ENCODE measurements around the gene TRIM2.

Gene TRIM2

DNA sequence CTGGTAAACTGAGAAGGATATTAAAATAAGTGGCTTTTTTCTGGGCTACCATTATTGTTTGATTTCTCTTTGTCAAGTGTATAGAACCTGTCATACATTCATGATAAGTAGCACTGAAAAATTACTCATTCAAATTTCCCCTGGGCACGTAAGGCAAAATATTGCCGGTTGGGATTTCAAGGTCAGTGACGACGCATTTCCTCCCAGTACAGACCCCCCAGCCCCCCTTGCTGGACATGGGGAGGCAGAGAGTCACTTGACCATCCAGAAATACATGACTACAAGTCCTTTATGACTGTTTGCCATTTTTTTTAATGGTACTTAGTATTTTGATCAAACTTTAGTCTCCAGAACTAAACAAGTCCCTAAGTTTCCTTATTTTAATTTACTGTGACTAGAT lies 133.4 kb downstream of the TRIM2 start:
- Mint-ChIP-seq H3K27me3 (peaks cover 2% of the 10 kb centered on the region), H3K9me3 (no peaks in the 10 kb centered on the region), H3K36me3 (no peaks in the 10 kb centered on the region), H3K4me1 (no peaks in the 10 kb centered on the region), H3K27ac (no peak overlapping the region), H3K4me3 (no peak overlapping the region)

DNA sequence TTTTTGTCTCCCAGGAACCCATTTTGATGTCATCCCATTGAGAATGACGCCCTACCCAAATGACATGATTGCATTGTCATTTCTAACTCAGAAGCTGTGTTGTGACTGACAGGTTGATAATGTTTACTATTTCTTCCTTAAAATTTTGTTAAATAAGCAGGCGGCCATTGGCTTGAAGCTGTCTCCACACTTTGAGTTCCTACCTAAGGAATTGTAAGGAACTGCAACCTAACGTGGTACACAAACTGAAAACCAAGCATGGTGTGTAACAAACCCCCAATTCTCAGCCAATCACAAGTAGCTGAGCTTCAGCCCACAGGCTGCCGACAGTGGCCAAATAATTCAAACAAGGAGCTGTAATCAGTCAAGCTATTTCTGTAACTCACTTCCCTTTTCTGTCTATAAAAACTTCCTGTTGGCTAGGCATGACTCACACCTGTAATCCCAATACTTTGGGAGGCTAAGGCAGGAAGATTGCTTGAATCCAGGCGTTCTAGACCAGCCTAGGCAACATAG lies 137.4 kb downstream of the TRIM2 start:
- H3K27ac Mint-ChIP-seq = no peak overlapping the region
- no peaks in the 10 kb centered on the region for H3K36me3 Mint-ChIP-seq
- H3K4me3 Mint-ChIP-seq = no peak overlapping the region
- H3K27me3 Mint-ChIP-seq = peaks cover 2% of the 10 kb centered on the region
- no peaks in the 10 kb centered on the region for H3K9me3 Mint-ChIP-seq
- H3K4me1 Mint-ChIP-seq = peaks cover 12% of the 10 kb centered on the region

- Mint-ChIP-seq H3K36me3 (no peaks in the 10 kb centered on the region), H3K27me3 (peaks cover 2% of the 10 kb centered on the region), H3K4me3 (peak overlapping the region; percentile 72), H3K4me1 (peaks cover 25% of the 10 kb centered on the region), H3K27ac (peak overlapping the region; percentile 15), H3K9me3 (no peaks in the 10 kb centered on the region)
Observed at GRCh38 chr4:153342751-153343552, 138.7 kb downstream of the TRIM2 start.

GRCh38 chr4:153344131-153345011 lies 140.1 kb downstream of the TRIM2 start, which contains the start of gene MND1:
Gene MND1 (plus strand): TSS chr4:153344688. CDS start chr4:153344738, 50 bp downstream.
- Mint-ChIP-seq H3K9me3 (no peaks in the 10 kb centered on the region), H3K4me3 (peak within 1 kb of the TSS; percentile 93), H3K27me3 (peaks cover 2% of the 10 kb centered on the region), H3K36me3 (no peaks in the 10 kb centered on the region), H3K27ac (peak within 1 kb of the TSS; percentile 93), H3K4me1 (peaks cover 31% of the 10 kb centered on the region)

DNA sequence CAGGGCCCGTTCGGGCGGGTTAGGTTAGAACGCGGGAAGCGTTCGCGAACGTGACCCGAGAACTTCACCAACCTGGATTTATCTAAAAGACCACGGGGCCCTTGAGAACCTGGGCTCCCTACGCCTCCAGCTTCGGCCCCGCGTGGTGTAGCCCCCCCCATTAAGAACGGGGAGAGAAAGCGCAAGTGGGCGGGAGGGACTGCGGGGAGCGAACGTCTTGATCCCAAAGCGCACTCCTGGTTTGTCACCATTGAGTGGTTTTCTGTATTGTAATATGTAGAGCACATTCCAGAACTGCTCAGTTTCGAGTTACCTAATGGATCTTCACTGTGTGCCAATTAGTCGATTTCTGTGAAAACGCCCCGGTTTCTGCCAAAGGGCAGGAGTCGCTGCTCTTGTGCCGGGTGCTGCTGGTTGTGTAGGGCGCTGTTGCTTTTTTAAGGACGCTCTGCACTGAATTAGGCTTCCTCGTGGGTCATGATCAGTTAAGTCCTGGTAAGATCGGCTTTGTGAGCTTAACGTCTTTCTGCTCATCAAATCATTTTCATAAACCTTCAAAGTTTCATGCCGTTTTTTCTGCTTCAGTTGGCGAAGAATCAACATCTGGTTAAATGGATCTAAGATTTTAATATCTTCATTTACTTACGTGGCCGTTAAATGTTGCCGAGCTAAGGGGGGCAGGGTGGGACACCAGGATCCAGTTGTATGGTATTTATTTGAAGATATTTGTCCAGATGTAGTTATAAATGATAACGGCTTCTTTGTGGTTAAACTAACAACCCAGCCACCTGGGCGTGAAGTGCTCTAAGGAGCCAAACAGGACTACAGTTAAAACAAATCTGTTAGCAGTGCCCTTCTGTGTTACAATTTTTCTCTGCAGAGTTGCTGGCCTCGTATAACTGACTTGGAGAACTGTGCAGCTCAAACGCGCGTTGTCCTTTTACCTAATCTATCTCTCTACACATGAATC lies 141.1 kb downstream of the TRIM2 start:
- peak overlapping the region; percentile 93 for H3K27ac Mint-ChIP-seq
- H3K4me3 Mint-ChIP-seq = peak overlapping the region; percentile 93
- no peaks in the 10 kb centered on the region for H3K9me3 Mint-ChIP-seq
- no peaks in the 10 kb centered on the region for H3K36me3 Mint-ChIP-seq
- H3K27me3 Mint-ChIP-seq = peaks cover 2% of the 10 kb centered on the region
- peaks cover 37% of the 10 kb centered on the region for H3K4me1 Mint-ChIP-seq

GRCh38 chr4:153346031-153346430 lies 141.8 kb downstream of the TRIM2 start:
- Mint-ChIP-seq H3K4me1 (peaks cover 38% of the 10 kb centered on the region), H3K36me3 (no peaks in the 10 kb centered on the region), H3K9me3 (no peaks in the 10 kb centered on the region), H3K27ac (no peak overlapping the region), H3K27me3 (peaks cover 2% of the 10 kb centered on the region), H3K4me3 (peak overlapping the region; percentile 93)

DNA sequence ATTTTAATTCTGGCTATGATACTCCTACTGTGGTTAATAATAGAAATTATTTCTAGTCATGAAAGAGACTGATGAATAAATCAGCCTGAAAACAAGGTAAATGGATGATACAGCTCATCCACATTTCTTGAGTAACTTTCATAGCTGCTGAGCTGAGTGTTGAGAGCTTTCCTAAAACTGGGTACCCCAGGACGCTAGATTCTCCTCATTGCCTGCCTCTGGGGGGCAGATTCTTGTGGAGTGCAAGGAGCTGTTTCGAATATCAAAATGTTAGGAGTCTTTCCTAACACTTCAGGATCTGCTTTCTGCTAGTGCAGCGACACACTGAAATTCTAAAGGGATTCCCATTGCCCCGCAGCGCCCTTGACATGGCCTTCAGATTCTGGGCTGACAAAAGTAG lies 142.3 kb downstream of the TRIM2 start:
- no peaks in the 10 kb centered on the region for H3K9me3 Mint-ChIP-seq
- no peaks in the 10 kb centered on the region for H3K36me3 Mint-ChIP-seq
- no peak overlapping the region for H3K4me3 Mint-ChIP-seq

GRCh38 chr4:153347117-153347516 lies 142.9 kb downstream of the TRIM2 start:
- H3K9me3 Mint-ChIP-seq = no peaks in the 10 kb centered on the region
- H3K4me1 Mint-ChIP-seq = peaks cover 38% of the 10 kb centered on the region
- no peak overlapping the region for H3K27ac Mint-ChIP-seq
- no peaks in the 10 kb centered on the region for H3K36me3 Mint-ChIP-seq
- no peak overlapping the region for H3K4me3 Mint-ChIP-seq
- peaks cover 2% of the 10 kb centered on the region for H3K27me3 Mint-ChIP-seq

More for the DNA sequence above, 142.3 kb downstream of the TRIM2 start:
- Mint-ChIP-seq H3K27me3 (peaks cover 2% of the 10 kb centered on the region), H3K27ac (no peak overlapping the region), H3K4me1 (peaks cover 38% of the 10 kb centered on the region)

- Mint-ChIP-seq H3K27ac (no peak overlapping the region), H3K27me3 (no peaks in the 10 kb centered on the region)
Observed at GRCh38 chr4:153348006-153348405, 143.8 kb downstream of the TRIM2 start.

GRCh38 chr4:153349206-153349805 lies 145.1 kb downstream of the TRIM2 start:
- no peaks in the 10 kb centered on the region for H3K36me3 Mint-ChIP-seq
- peak overlapping the region; percentile 4 for H3K27ac Mint-ChIP-seq
- peaks cover 38% of the 10 kb centered on the region for H3K4me1 Mint-ChIP-seq
- H3K9me3 Mint-ChIP-seq = no peaks in the 10 kb centered on the region
- H3K27me3 Mint-ChIP-seq = no peaks in the 10 kb centered on the region
- no peak overlapping the region for H3K4me3 Mint-ChIP-seq

More at GRCh38 chr4:153348006-153348405, 143.8 kb downstream of the TRIM2 start:
- peaks cover 38% of the 10 kb centered on the region for H3K4me1 Mint-ChIP-seq
- no peak overlapping the region for H3K4me3 Mint-ChIP-seq
- no peaks in the 10 kb centered on the region for H3K9me3 Mint-ChIP-seq
- no peaks in the 10 kb centered on the region for H3K36me3 Mint-ChIP-seq

GRCh38 chr4:153362184-153362583 lies 157.9 kb downstream of the TRIM2 start:
- H3K9me3 Mint-ChIP-seq = no peaks in the 10 kb centered on the region
- no peak overlapping the region for H3K27ac Mint-ChIP-seq

DNA sequence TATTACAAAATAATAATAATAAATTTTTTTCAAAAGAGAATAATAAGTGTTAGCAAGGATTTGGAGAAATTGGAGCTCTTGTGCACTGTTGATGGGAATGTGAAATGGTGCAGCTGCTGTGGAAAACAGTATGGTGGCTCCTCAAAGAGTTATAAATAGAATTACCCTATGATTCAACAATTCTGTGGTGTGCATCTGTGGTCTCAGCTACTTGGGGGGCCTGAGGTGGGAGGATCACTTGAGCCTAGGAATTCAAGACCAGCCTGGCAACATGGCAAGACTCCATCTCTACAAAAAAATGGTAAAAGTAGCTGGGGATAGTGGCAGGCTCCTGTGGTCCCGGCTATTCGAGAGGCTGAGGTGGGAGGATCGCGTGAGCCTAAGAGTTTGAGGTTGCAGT lies 159.8 kb downstream of the TRIM2 start:
- H3K27me3 Mint-ChIP-seq = no peaks in the 10 kb centered on the region
- peaks cover 6% of the 10 kb centered on the region for H3K36me3 Mint-ChIP-seq
- H3K4me3 Mint-ChIP-seq = no peak overlapping the region
- peaks cover 20% of the 10 kb centered on the region for H3K4me1 Mint-ChIP-seq
- H3K27ac Mint-ChIP-seq = no peak overlapping the region
- H3K9me3 Mint-ChIP-seq = no peaks in the 10 kb centered on the region

More at GRCh38 chr4:153362184-153362583, 157.9 kb downstream of the TRIM2 start:
- Mint-ChIP-seq H3K4me3 (no peak overlapping the region), H3K27me3 (no peaks in the 10 kb centered on the region), H3K4me1 (peaks cover 9% of the 10 kb centered on the region), H3K36me3 (peaks cover 4% of the 10 kb centered on the region)

GRCh38 chr4:153365003-153365402 lies 160.8 kb downstream of the TRIM2 start:
- Mint-ChIP-seq H3K36me3 (peaks cover 6% of the 10 kb centered on the region), H3K4me3 (no peak overlapping the region), H3K27ac (no peak overlapping the region), H3K4me1 (peaks cover 20% of the 10 kb centered on the region), H3K9me3 (no peaks in the 10 kb centered on the region), H3K27me3 (no peaks in the 10 kb centered on the region)

DNA sequence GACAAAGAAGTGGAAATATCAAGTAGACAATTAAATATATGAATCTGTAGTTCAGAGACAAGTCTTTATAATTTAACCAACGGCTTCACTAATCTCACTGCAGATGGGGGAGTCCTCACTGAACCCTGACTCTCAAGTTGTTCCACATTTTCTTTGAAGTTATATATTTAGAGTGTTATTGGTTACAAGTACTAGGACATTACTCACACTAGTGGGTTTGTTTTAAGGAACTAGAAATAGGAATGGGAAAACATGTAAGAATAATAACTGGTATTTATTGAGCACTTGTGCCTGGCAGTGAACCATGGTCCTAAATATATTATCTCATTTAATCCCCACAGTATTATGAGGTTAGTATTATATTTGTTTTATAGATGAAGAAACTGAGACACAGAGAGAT lies 162.2 kb downstream of the TRIM2 start:
- Mint-ChIP-seq H3K36me3 (peaks cover 6% of the 10 kb centered on the region), H3K4me3 (no peak overlapping the region), H3K9me3 (no peaks in the 10 kb centered on the region), H3K4me1 (peaks cover 20% of the 10 kb centered on the region), H3K27me3 (no peaks in the 10 kb centered on the region), H3K27ac (no peak overlapping the region)

Measured in activated naive CD4-positive, alpha-beta T cell treated with anti-CD3 and anti-CD28 coated beads, Interleukin-2, amount 50 U/mL, for 24 hours (primary cell).